ENCODE measurements around the gene OR5H1. TPM values are rescaled to one million over a fixed set of nuclear protein-coding genes. Genes with fewer than 3 reads are reported as not detected.
A peak's percentile ranks its signal among the peaks of the same experiment; 100 is the strongest.
"Not testable (repeated sequence)": the region's sequence is repeated elsewhere in the genome, so short reads cannot be mapped to it uniquely, and the experiment has no call there.

Gene OR5H1
- total RNA-seq, 1 experiment from 2014 or later, result not detected

DNA sequence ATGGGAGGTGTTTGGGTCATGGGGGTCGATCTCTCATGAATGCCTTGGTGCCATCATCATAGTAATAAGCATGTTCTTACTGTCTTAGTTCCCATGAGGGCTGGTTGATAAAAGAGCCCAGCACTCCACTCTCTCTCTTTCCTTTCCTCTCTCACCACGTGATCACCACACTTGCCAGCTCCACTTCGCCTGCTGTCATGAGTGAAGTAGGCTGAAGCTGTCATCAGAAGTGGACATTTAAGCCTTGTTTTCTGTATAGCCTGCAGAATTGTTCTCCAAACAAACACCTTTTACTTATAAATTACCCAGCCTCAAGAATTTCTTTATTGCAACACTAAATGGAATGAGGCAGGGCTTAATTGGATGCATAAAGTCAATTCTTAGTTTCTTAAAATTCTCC lies 6.1 kb downstream of the OR5H1 start:
- no peak for DNase-seq
- CTCF ChIA-PET, result no interaction called here
- no peaks in the 10 kb centered on the region for H3K36me3 ChIP-seq (ENCODE audit: low read depth)
- H4K20me1 ChIP-seq (ENCODE audit: insufficient read depth), result no peaks in the 10 kb centered on the region
- H3K4me2 ChIP-seq, result no peak overlapping the region
- no peak overlapping the region for H3K27ac ChIP-seq
- H3K9me2 ChIP-seq (ENCODE audit: insufficient read depth), result no peaks in the 10 kb centered on the region
- H2AFZ ChIP-seq, result 0 out of 2 replicates have a peak overlapping the region, but pooled peaks have one; percentile 1
- H3K27me3 ChIP-seq (ENCODE audit: insufficient read depth, low read depth), result no peaks in the 10 kb centered on the region
- no peaks in the 10 kb centered on the region for H3K4me1 ChIP-seq (replicated peaks; ENCODE audit: insufficient read depth)
- H3K4me3 ChIP-seq, result no peak overlapping the region
- no TSS peak for BruUV-seq (replicated peaks)
- no peaks in the 10 kb centered on the region for H3K79me2 ChIP-seq (ENCODE audit: low read depth)
- no peaks in the 10 kb centered on the region for H3F3A ChIP-seq (ENCODE audit: insufficient read depth, low read depth)
- no peaks in the 10 kb centered on the region for H3K9me3 ChIP-seq (ENCODE audit: insufficient read depth, low read depth)
- POLR2A ChIA-PET (ENCODE audit: unreplicated experiment), result no interaction called here
- TF ChIP-seq, protein P1, sequence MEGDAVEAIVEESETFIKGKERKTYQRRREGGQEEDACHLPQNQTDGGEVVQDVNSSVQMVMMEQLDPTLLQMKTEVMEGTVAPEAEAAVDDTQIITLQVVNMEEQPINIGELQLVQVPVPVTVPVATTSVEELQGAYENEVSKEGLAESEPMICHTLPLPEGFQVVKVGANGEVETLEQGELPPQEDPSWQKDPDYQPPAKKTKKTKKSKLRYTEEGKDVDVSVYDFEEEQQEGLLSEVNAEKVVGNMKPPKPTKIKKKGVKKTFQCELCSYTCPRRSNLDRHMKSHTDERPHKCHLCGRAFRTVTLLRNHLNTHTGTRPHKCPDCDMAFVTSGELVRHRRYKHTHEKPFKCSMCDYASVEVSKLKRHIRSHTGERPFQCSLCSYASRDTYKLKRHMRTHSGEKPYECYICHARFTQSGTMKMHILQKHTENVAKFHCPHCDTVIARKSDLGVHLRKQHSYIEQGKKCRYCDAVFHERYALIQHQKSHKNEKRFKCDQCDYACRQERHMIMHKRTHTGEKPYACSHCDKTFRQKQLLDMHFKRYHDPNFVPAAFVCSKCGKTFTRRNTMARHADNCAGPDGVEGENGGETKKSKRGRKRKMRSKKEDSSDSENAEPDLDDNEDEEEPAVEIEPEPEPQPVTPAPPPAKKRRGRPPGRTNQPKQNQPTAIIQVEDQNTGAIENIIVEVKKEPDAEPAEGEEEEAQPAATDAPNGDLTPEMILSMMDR (conservative IDR thresholded peaks at IDR 0.05), result no peak
- TF ChIP-seq EZH2 (IDR thresholded peaks at IDR 0.05; ENCODE audit: low read depth), result no peak
- intact Hi-C loops (cut with micrococcal nuclease; ENCODE audit: unreplicated experiment), result no loop called here

DNA sequence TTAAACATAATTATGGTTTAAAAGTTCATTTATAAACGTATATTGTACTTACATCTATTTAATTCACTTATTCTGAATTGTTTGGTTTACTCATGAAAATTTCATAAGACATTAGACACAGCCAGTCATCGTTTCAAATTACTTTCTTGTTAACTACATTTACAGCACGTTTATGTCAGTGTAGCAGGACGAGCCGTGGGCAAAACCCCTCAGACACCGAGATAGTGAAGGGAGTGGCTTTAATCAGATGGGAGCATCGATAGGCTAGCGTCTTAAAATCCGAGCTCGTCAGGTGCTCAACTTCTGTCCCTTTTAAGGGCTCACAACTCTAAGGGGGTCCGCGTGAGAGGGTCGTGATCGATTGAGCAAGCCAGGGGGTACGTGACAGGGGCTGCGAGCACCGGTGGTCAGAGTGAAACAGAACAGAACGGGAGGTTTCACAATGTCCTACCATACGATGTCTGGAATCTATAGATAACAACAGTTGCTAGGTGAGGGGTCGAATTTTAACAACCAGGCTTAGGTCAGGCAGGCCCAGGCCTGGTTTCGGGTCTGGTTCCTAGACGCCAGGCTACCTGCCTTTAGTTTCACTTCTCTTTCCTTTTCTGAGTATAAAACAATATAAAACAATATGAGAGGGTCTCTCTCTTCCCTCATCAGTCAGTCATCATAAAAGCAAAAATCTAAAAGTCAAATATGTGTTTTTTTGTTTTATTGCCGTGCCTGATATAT lies 7.5 kb downstream of the OR5H1 start:
- POLR2A ChIA-PET (ENCODE audit: unreplicated experiment); intact Hi-C loops (cut with micrococcal nuclease; ENCODE audit: unreplicated experiment): not testable (repeated sequence)

DNA sequence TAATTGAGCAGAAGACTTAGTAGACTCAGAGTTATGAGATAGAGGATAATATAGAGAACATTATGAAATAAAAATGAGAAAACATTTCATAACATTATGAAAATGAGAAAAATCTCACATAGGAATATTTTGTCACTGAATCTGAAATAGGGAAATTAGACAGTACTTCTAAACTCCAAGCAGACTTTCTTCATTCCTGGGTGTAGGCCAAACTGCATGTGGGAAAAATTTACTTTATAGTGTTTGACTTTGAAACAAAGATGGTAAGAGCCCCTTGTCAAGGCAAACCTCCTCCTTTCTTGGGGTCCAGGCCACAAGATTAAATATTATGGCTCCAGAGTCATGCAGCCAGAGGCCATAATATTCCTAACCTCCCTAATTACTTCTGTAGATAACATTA lies 10.0 kb downstream of the OR5H1 start:
- Histone ChIP-seq H3K27ac (no peak overlapping the region), H3K27me3 (ENCODE audit: insufficient read depth, low read depth) (no peaks in the 10 kb centered on the region), H3K79me2 (ENCODE audit: low read depth) (no peaks in the 10 kb centered on the region), H3K4me2 (no peak overlapping the region), H3K9me3 (ENCODE audit: insufficient read depth, low read depth) (no peaks in the 10 kb centered on the region), H2AFZ (no peak overlapping the region), H3F3A (ENCODE audit: insufficient read depth, low read depth) (no peaks in the 10 kb centered on the region), H3K4me3 (no peak overlapping the region), H4K20me1 (ENCODE audit: insufficient read depth) (no peaks in the 10 kb centered on the region), H3K9me2 (ENCODE audit: insufficient read depth) (0 out of 2 replicates have a peak, but pooled peaks cover 5% of the 10 kb centered on the region), H3K36me3 (ENCODE audit: low read depth) (no peaks in the 10 kb centered on the region), H3K4me1 (replicated peaks; ENCODE audit: insufficient read depth) (no peaks in the 10 kb centered on the region)
- CTCF ChIA-PET, result no interaction called here
- TF ChIP-seq EZH2 (IDR thresholded peaks at IDR 0.05; ENCODE audit: low read depth), result no peak
- TF ChIP-seq, protein P1 (conservative IDR thresholded peaks at IDR 0.05), result no peak
- no peak for DNase-seq
- POLR2A ChIA-PET (ENCODE audit: unreplicated experiment), result interaction anchor here (0.6 kb wide), 1 partner anchor 43 kb away, joined by 4 read pairs; no protein-coding TSS in a partner anchor
- no TSS peak for BruUV-seq (replicated peaks)
- intact Hi-C loops (cut with micrococcal nuclease; ENCODE audit: unreplicated experiment), result loop anchor here (2.0 kb wide), 1 partner anchor 42 kb away; no protein-coding TSS in a partner anchor

More for the DNA sequence above, 7.5 kb downstream of the OR5H1 start:
- H3K4me2 ChIP-seq; H3K4me1 ChIP-seq (replicated peaks; ENCODE audit: insufficient read depth); H3F3A ChIP-seq (ENCODE audit: insufficient read depth, low read depth); H3K4me3 ChIP-seq; H2AFZ ChIP-seq; H3K27ac ChIP-seq; DNase-seq; H3K9me2 ChIP-seq (ENCODE audit: insufficient read depth); H3K36me3 ChIP-seq (ENCODE audit: low read depth); BruUV-seq (replicated peaks); H3K79me2 ChIP-seq (ENCODE audit: low read depth); H4K20me1 ChIP-seq (ENCODE audit: insufficient read depth); H3K9me3 ChIP-seq (ENCODE audit: insufficient read depth, low read depth); H3K27me3 ChIP-seq (ENCODE audit: insufficient read depth, low read depth): not testable (repeated sequence)
- CTCF ChIA-PET, result interaction anchor here (0.6 kb wide), 1 partner anchor 637 kb away, joined by 4 read pairs; no protein-coding TSS in a partner anchor

All from PC-9 (cell line).